ENCODE measurements around the gene AZU1.

The AZU1 gene

GRCh38 chr19:861756-862580 lies 34.3 kb downstream of the AZU1 start:
- Histone ChIP-seq H3K27ac (ENCODE audit: poor library complexity, severe bottlenecking) (no peak overlapping the region), H3K36me3 (ENCODE audit: low read depth) (no peaks in the 10 kb centered on the region), H3K4me1 (ENCODE audit: insufficient read depth, poor library complexity, severe bottlenecking) (peaks cover 3% of the 10 kb centered on the region), H3K4me3 (ENCODE audit: severe bottlenecking) (no peak overlapping the region), H3K9me3 (ENCODE audit: severe bottlenecking) (no peaks in the 10 kb centered on the region), H3K27me3 (ENCODE audit: insufficient read depth, poor library complexity, severe bottlenecking) (peaks cover 6% of the 10 kb centered on the region)
- TF ChIP-seq CTCF (IDR thresholded peaks at IDR 0.05; ENCODE audit: poor library complexity, severe bottlenecking), result peak; percentile 28
- DNase-seq (ENCODE audit: low spot score) (peak; percentile 72), ATAC-seq (ENCODE audit: low read depth) (peak; percentile 28)

- H3K27ac ChIP-seq (ENCODE audit: poor library complexity, severe bottlenecking), result no peak overlapping the region
- no peak for DNase-seq (ENCODE audit: low spot score)
These were observed 35.1 kb downstream of the AZU1 start for GRCh38 chr19:862581-863314.

GRCh38 chr19:863315-863620 lies 35.6 kb downstream of the AZU1 start:
- Histone ChIP-seq H3K4me1 (ENCODE audit: insufficient read depth, poor library complexity, severe bottlenecking) (peaks cover 3% of the 10 kb centered on the region), H3K27me3 (ENCODE audit: insufficient read depth, poor library complexity, severe bottlenecking) (peaks cover 6% of the 10 kb centered on the region), H3K4me3 (ENCODE audit: severe bottlenecking) (no peak overlapping the region), H3K9me3 (ENCODE audit: severe bottlenecking) (no peaks in the 10 kb centered on the region), H3K27ac (ENCODE audit: poor library complexity, severe bottlenecking) (no peak overlapping the region), H3K36me3 (ENCODE audit: low read depth) (peaks cover under 1% of the 10 kb centered on the region)
- DNase-seq (ENCODE audit: low spot score), result no peak
- TF ChIP-seq CTCF (IDR thresholded peaks at IDR 0.05; ENCODE audit: poor library complexity, severe bottlenecking), result no peak
- no peak for ATAC-seq (ENCODE audit: low read depth)

More at GRCh38 chr19:862581-863314, 35.1 kb downstream of the AZU1 start:
- H3K4me1 ChIP-seq (ENCODE audit: insufficient read depth, poor library complexity, severe bottlenecking), result peaks cover 3% of the 10 kb centered on the region
- H3K36me3 ChIP-seq (ENCODE audit: low read depth), result no peaks in the 10 kb centered on the region
- no peak overlapping the region for H3K4me3 ChIP-seq (ENCODE audit: severe bottlenecking)
- TF ChIP-seq CTCF (IDR thresholded peaks at IDR 0.05; ENCODE audit: poor library complexity, severe bottlenecking), result no peak
- peak; percentile 48 for ATAC-seq (ENCODE audit: low read depth)
- H3K9me3 ChIP-seq (ENCODE audit: severe bottlenecking), result no peaks in the 10 kb centered on the region
- H3K27me3 ChIP-seq (ENCODE audit: insufficient read depth, poor library complexity, severe bottlenecking), result peaks cover 6% of the 10 kb centered on the region

- Histone ChIP-seq H3K9me3 (ENCODE audit: severe bottlenecking) (no peaks in the 10 kb centered on the region), H3K4me1 (ENCODE audit: insufficient read depth, poor library complexity, severe bottlenecking) (peaks cover 9% of the 10 kb centered on the region), H3K4me3 (ENCODE audit: severe bottlenecking) (no peak overlapping the region), H3K27ac (ENCODE audit: poor library complexity, severe bottlenecking) (no peak overlapping the region), H3K36me3 (ENCODE audit: low read depth) (peaks cover 16% of the 10 kb centered on the region), H3K27me3 (ENCODE audit: insufficient read depth, poor library complexity, severe bottlenecking) (no peaks in the 10 kb centered on the region)
- DNase-seq (ENCODE audit: low spot score) (no peak), ATAC-seq (ENCODE audit: low read depth) (no peak)
- no peak for TF ChIP-seq CTCF (IDR thresholded peaks at IDR 0.05; ENCODE audit: poor library complexity, severe bottlenecking)
These were observed 39.2 kb downstream of the AZU1 start for GRCh38 chr19:866769-867300.

All from RWPE2 (cell line).